ENCODE measurements around the gene AP2A1. TPM values are rescaled to one million over a fixed set of nuclear protein-coding genes. Genes with fewer than 3 reads are reported as not detected.

The AP2A1 gene
- total and polyA plus RNA-seq, 4 donors: 31.5 to 87.2 (median 54.4) TPM

- WGBS, 2 donors: 95 to 98% methylated on average over 8 of the region's 8 CpGs
- peaks cover 0 to 3% (median 0%) of the 10 kb centered on the region in 5 donors for H3K4me1 ChIP-seq (ENCODE audit: control insufficient read depth in 5 of 5, insufficient read depth in 5 of 5, low read length in 5 of 5)
- ATAC-seq (ENCODE audit: insufficient read depth, low FRiP score) (no peak), DNase-seq (no peak)
- TF ChIP-seq CTCF (IDR thresholded peaks at IDR 0.05; ENCODE audit: control extremely low read depth, extremely low read depth): no peak
- no peak overlapping the region for H3K9ac ChIP-seq (ENCODE audit: insufficient read depth in 1 of 2, low read length in 2 of 2)
- H3K9me3 ChIP-seq (ENCODE audit: control insufficient read depth in 4 of 4, insufficient read depth in 3 of 4, low read length in 3 of 4): no peaks in the 10 kb centered on the region
- H3K36me3 ChIP-seq (ENCODE audit: control insufficient read depth in 4 of 4, insufficient read depth in 4 of 4, low read length in 4 of 4): peaks cover 0 to 7% (median 6%) of the 10 kb centered on the region in 4 donors
- H3K27ac ChIP-seq (ENCODE audit: low read depth in 1 of 2, low read length in 1 of 2): no peak overlapping the region
- H3K27me3 ChIP-seq (ENCODE audit: control insufficient read depth in 3 of 3, insufficient read depth in 3 of 3, low read length in 2 of 3): no peaks in the 10 kb centered on the region
- no peak overlapping the region for H3K4me3 ChIP-seq
Observed at GRCh38 chr19:49774969-49775368, 8.2 kb downstream of the AP2A1 start.

DNA sequence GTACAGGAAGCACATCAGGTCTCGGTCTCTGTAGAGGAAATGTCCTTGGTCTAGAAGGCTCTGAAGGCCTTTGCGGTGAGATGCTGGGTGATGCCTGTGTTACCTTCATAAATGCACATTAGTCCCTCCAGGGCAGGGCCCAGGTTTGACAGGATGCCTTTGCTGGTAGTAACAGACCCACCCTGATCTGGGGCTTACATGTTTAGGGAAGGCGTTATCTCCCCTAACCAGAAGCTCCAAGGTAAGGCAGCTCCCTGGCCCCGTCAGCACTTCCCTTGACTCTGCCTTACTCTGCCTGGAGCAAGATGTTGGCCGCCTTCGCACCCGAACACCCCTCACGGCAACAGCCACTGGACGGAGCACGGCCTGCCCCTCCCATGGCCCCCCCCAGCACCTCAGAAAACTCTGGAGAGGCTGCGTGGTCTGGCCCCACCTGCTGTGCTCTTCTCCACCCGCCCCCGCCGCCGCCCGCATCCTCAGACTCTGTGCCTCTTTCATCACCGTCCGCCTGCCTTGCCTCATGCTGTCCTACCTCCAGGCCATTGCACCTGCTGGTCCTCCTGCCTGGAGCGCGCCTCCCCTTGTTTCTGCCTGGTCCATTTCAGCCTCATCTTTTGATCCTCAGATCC lies 9.1 kb downstream of the AP2A1 start:
- ATAC-seq (ENCODE audit: insufficient read depth, low FRiP score) (no peak), DNase-seq (no peak)
- no peak for TF ChIP-seq CTCF (IDR thresholded peaks at IDR 0.05; ENCODE audit: control extremely low read depth, extremely low read depth)
- no peaks in the 10 kb centered on the region for H3K27me3 ChIP-seq (ENCODE audit: control insufficient read depth in 3 of 3, insufficient read depth in 3 of 3, low read length in 2 of 3)
- peaks cover 0 to 3% (median 0%) of the 10 kb centered on the region in 5 donors for H3K4me1 ChIP-seq (ENCODE audit: control insufficient read depth in 5 of 5, insufficient read depth in 5 of 5, low read length in 5 of 5)
- no peak overlapping the region for H3K4me3 ChIP-seq
- 85 to 91% methylated on average over 20 of the region's 20 CpGs for WGBS, 2 donors
- no peak overlapping the region for H3K9ac ChIP-seq (ENCODE audit: insufficient read depth in 1 of 2, low read length in 2 of 2)
- no peak overlapping the region for H3K27ac ChIP-seq (ENCODE audit: low read depth in 1 of 2, low read length in 1 of 2)
- H3K9me3 ChIP-seq (ENCODE audit: control insufficient read depth in 4 of 4, insufficient read depth in 3 of 4, low read length in 3 of 4): no peaks in the 10 kb centered on the region
- peaks cover 0 to 7% (median 6%) of the 10 kb centered on the region in 4 donors for H3K36me3 ChIP-seq (ENCODE audit: control insufficient read depth in 4 of 4, insufficient read depth in 4 of 4, low read length in 4 of 4)

GRCh38 chr19:49776371-49776764 lies 9.6 kb downstream of the AP2A1 start:
- peaks cover 0 to 3% (median 0%) of the 10 kb centered on the region in 5 donors for H3K4me1 ChIP-seq (ENCODE audit: control insufficient read depth in 5 of 5, insufficient read depth in 5 of 5, low read length in 5 of 5)
- TF ChIP-seq CTCF (IDR thresholded peaks at IDR 0.05; ENCODE audit: control extremely low read depth, extremely low read depth): no peak
- ATAC-seq (ENCODE audit: insufficient read depth, low FRiP score) (no peak), DNase-seq (no peak)
- H3K27ac ChIP-seq (ENCODE audit: low read depth in 1 of 2, low read length in 1 of 2): no peak overlapping the region
- H3K36me3 ChIP-seq (ENCODE audit: control insufficient read depth in 4 of 4, insufficient read depth in 4 of 4, low read length in 4 of 4): peaks cover 0 to 7% (median 6%) of the 10 kb centered on the region in 4 donors
- no peaks in the 10 kb centered on the region for H3K27me3 ChIP-seq (ENCODE audit: control insufficient read depth in 3 of 3, insufficient read depth in 3 of 3, low read length in 2 of 3)
- H3K9me3 ChIP-seq (ENCODE audit: control insufficient read depth in 4 of 4, insufficient read depth in 3 of 4, low read length in 3 of 4): no peaks in the 10 kb centered on the region
- 96 to 99% methylated on average over 6 of the region's 6 CpGs for WGBS, 2 donors
- H3K4me3 ChIP-seq: no peak overlapping the region
- H3K9ac ChIP-seq (ENCODE audit: insufficient read depth in 1 of 2, low read length in 2 of 2): no peak overlapping the region
